Neural cell (in vitro differentiated cells): ENCODE results near the gene HCFC2. TPM values are rescaled to one million over a fixed set of nuclear protein-coding genes. Genes with fewer than 3 reads are reported as not detected.

Experiments
- H2AFZ ChIP-seq: fragments of 200-600, 300-800 bp; sonication (generic), shearing (Covaris generic); 2 replicates; pipeline ENCODE4 v1.6.0; 2014; ENCODE audit warnings: low read depth, mild to moderate bottlenecking, antibody characterized with exemption, low read length, moderate library complexity
- H3F3A ChIP-seq: fragments of 200-600 bp; shearing (Covaris generic); 2 replicates; pipeline ENCODE4 v1.6.1; 2016; ENCODE audit warnings: mild to moderate bottlenecking, moderate library complexity, mixed read lengths, antibody characterized with exemption, low read length; ENCODE audit not compliant: insufficient read depth, poor library complexity, severe bottlenecking
- H3K27ac ChIP-seq: fragments of 200-600, 300-800 bp; sonication (generic), shearing (Covaris generic); 2 replicates; pipeline ENCODE4 v1.5.1; 2014; ENCODE audit warnings: mild to moderate bottlenecking, low read length, moderate library complexity
- H3K27me3 ChIP-seq: fragments of 300-800, 200-600 bp; sonication (generic), shearing (Covaris generic); 2 replicates; pipeline ENCODE4 v1.6.0; 2014; ENCODE audit warnings: mild to moderate bottlenecking, low read depth, low read length, moderate library complexity; ENCODE audit not compliant: insufficient read depth
- H3K36me3 ChIP-seq: fragments of 300-800, 200-600 bp; sonication (generic), shearing (Covaris generic); 2 replicates; pipeline ENCODE4 v1.5.1; 2014; ENCODE audit warnings: mild to moderate bottlenecking, antibody characterized with exemption, low read length, moderate library complexity; ENCODE audit not compliant: insufficient read depth
- H3K4me2 ChIP-seq: fragments of 300-800, 200-600 bp; sonication (generic), shearing (Covaris generic); 2 replicates; pipeline ENCODE4 v1.6.0; 2014; ENCODE audit warnings: mild to moderate bottlenecking, low read length
- H3K4me3 ChIP-seq: fragments of 300-800, 200-600 bp; sonication (generic), shearing (Covaris generic); 2 replicates; pipeline ENCODE4 v1.5.1; 2014; ENCODE audit warnings: mild to moderate bottlenecking, low read length, moderate library complexity
- H3K79me2 ChIP-seq: fragments of 200-600 bp; shearing (Covaris generic); replicated peaks from 2 replicates; pipeline ENCODE4 v1.6.0; 2014; ENCODE audit warnings: mild to moderate bottlenecking, low read length, moderate library complexity; ENCODE audit not compliant: insufficient read depth
- H3K9ac ChIP-seq: fragments of 300-800, 200-600 bp; sonication (generic), shearing (Covaris generic); 2 replicates; pipeline ENCODE4 v1.6.1; 2016; ENCODE audit warnings: mild to moderate bottlenecking, low read length, mixed read lengths
- H3K9me2 ChIP-seq: fragments of 200-600 bp; shearing (Covaris generic); 2 replicates; pipeline ENCODE4 v1.6.1; 2016; ENCODE audit warnings: mild to moderate bottlenecking, low read length, mixed read lengths; ENCODE audit not compliant: insufficient read depth
- H3K9me3 ChIP-seq: fragments of 200-600, 300-800 bp; sonication (generic), shearing (Covaris generic); 2 replicates; pipeline ENCODE4 v1.6.1; 2016; ENCODE audit warnings: mild to moderate bottlenecking, mixed run types, low read length, moderate library complexity, mixed read lengths
- H4K20me1 ChIP-seq: fragments of 200-600 bp; shearing (Covaris generic); 2 replicates; pipeline ENCODE4 v1.6.1; 2016; ENCODE audit warnings: mild to moderate bottlenecking, mixed run types; ENCODE audit not compliant: insufficient read depth
- EP300 ChIP-seq: fragments of 450-650 bp; conservative IDR thresholded peaks from 2 replicates; pipeline ENCODE4 v1.6.1; 2014; ENCODE audit warnings: antibody characterized with exemption, mild to moderate bottlenecking, moderate library complexity; ENCODE audit not compliant: poor library complexity, severe bottlenecking
- EZH2 ChIP-seq: fragments of 200-600, 300-800 bp; shearing (Covaris generic), sonication (generic); IDR thresholded peaks from 2 replicates; pipeline ENCODE4 v1.6.1; 2014; ENCODE audit warnings: antibody characterized with exemption, low read length, borderline replicate concordance, mild to moderate bottlenecking; ENCODE audit not compliant: insufficient read depth, poor library complexity, severe bottlenecking
- MXI1 ChIP-seq: fragments of 450-650 bp; conservative IDR thresholded peaks from 2 replicates; pipeline ENCODE4 v1.6.1; 2014; ENCODE audit warnings: antibody characterized with exemption, mild to moderate bottlenecking; ENCODE audit not compliant: poor library complexity, severe bottlenecking
- POLR2AphosphoS5 ChIP-seq: IDR thresholded peaks from 2 replicates; pipeline ENCODE4 v1.6.1; 2012
- RAD21 ChIP-seq: fragments of 450-650 bp; conservative IDR thresholded peaks from 2 replicates; pipeline ENCODE4 v1.6.1; 2014; ENCODE audit warnings: antibody characterized with exemption, mild to moderate bottlenecking, moderate library complexity
- SMC3 ChIP-seq: fragments of 450-650 bp; conservative IDR thresholded peaks from 2 replicates; pipeline ENCODE4 v1.6.1; 2014; ENCODE audit warnings: antibody characterized with exemption, mild to moderate bottlenecking, moderate library complexity; ENCODE audit not compliant: poor library complexity
- TAF1 ChIP-seq: IDR thresholded peaks from 2 replicates; pipeline ENCODE4 v1.6.1; 2012; ENCODE audit warnings: low read depth
- polyA plus RNA-seq: library from polyadenylated mRNA; depleted of rRNA; stranded (reverse); fragments of >200 nt; gene quantifications from 2 replicates; pipeline ENCODE4 v1.2.3, GENCODE V29; 2014
- TF ChIP-seq, protein P1 (sequence below): IDR thresholded peaks from 2 replicates; pipeline ENCODE4 v1.6.1; 2012; ENCODE audit warnings: borderline replicate concordance
- TF ChIP-seq, protein P2 (sequence below): fragments of 450-650 bp; IDR thresholded peaks from 2 replicates; pipeline ENCODE4 v1.5.1; 2014; ENCODE audit warnings: antibody characterized with exemption, mild to moderate bottlenecking, moderate library complexity; ENCODE audit not compliant: poor library complexity, severe bottlenecking

The HCFC2 gene
- polyA plus RNA-seq, 1 donor from 2014 or later = 62.4 TPM

DNA sequence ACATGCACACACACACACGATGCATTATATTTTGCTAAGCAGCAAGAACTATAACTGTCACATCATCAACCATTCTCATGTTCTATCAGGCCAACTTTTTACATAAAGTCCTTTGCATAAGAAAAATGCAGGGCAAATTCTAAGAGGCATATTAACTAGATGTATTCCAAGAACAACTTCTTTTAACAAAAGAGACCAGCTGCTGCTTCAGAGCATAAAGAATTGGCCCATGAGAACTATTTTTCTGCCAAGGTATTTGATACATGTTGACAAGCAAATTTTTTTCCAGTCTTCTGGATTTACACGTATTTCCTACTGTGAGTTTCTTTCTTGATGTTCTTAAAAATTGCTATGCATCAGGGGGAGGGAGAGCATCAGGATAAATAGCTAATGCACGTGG, 41.5 kb upstream of the HCFC2 start:
- no peak overlapping the region for H2AFZ ChIP-seq
- TF ChIP-seq, protein P1, sequence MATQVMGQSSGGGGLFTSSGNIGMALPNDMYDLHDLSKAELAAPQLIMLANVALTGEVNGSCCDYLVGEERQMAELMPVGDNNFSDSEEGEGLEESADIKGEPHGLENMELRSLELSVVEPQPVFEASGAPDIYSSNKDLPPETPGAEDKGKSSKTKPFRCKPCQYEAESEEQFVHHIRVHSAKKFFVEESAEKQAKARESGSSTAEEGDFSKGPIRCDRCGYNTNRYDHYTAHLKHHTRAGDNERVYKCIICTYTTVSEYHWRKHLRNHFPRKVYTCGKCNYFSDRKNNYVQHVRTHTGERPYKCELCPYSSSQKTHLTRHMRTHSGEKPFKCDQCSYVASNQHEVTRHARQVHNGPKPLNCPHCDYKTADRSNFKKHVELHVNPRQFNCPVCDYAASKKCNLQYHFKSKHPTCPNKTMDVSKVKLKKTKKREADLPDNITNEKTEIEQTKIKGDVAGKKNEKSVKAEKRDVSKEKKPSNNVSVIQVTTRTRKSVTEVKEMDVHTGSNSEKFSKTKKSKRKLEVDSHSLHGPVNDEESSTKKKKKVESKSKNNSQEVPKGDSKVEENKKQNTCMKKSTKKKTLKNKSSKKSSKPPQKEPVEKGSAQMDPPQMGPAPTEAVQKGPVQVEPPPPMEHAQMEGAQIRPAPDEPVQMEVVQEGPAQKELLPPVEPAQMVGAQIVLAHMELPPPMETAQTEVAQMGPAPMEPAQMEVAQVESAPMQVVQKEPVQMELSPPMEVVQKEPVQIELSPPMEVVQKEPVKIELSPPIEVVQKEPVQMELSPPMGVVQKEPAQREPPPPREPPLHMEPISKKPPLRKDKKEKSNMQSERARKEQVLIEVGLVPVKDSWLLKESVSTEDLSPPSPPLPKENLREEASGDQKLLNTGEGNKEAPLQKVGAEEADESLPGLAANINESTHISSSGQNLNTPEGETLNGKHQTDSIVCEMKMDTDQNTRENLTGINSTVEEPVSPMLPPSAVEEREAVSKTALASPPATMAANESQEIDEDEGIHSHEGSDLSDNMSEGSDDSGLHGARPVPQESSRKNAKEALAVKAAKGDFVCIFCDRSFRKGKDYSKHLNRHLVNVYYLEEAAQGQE = no peak
- TF ChIP-seq RAD21 (no peak), EZH2 (no peak), MXI1 (no peak), POLR2AphosphoS5 (no peak), EP300 (peak; percentile 10), TAF1 (no peak)
- TF ChIP-seq, protein P2, sequence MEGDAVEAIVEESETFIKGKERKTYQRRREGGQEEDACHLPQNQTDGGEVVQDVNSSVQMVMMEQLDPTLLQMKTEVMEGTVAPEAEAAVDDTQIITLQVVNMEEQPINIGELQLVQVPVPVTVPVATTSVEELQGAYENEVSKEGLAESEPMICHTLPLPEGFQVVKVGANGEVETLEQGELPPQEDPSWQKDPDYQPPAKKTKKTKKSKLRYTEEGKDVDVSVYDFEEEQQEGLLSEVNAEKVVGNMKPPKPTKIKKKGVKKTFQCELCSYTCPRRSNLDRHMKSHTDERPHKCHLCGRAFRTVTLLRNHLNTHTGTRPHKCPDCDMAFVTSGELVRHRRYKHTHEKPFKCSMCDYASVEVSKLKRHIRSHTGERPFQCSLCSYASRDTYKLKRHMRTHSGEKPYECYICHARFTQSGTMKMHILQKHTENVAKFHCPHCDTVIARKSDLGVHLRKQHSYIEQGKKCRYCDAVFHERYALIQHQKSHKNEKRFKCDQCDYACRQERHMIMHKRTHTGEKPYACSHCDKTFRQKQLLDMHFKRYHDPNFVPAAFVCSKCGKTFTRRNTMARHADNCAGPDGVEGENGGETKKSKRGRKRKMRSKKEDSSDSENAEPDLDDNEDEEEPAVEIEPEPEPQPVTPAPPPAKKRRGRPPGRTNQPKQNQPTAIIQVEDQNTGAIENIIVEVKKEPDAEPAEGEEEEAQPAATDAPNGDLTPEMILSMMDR = no peak
- no peaks in the 10 kb centered on the region for H4K20me1 ChIP-seq
- H3K27me3 ChIP-seq = no peaks in the 10 kb centered on the region
- no peak overlapping the region for H3K4me3 ChIP-seq
- H3K4me2 ChIP-seq = no peak overlapping the region
- H3F3A ChIP-seq = no peaks in the 10 kb centered on the region
- no peak overlapping the region for H3K27ac ChIP-seq
- no peaks in the 10 kb centered on the region for H3K9me2 ChIP-seq
- H3K9ac ChIP-seq = no peak overlapping the region
- no peaks in the 10 kb centered on the region for H3K36me3 ChIP-seq
- no peaks in the 10 kb centered on the region for H3K9me3 ChIP-seq
- no peaks in the 10 kb centered on the region for H3K79me2 ChIP-seq

DNA sequence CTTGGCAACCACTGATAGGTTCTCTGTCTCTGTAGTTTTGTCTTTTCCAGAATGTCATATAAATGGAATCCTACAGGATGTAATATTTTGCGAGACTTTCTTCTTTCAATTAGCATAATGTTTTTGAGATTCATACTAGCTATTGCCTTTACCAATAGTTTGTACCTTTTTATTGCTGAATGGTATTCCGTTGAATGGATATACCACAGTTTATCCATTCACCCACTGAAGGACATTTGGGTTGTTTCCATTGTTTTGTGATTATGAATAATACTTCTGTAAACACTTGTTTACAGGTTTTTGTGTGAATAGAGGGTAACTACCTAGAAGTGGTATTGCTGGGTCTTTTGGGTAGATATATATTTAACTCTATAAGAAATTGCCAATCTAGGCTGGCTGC, 40.6 kb upstream of the HCFC2 start:
- Histone ChIP-seq H3K9ac (no peak overlapping the region), H3F3A (no peaks in the 10 kb centered on the region), H3K4me2 (no peak overlapping the region), H3K4me3 (no peak overlapping the region), H3K36me3 (no peaks in the 10 kb centered on the region), H3K9me2 (no peaks in the 10 kb centered on the region), H3K79me2 (no peaks in the 10 kb centered on the region), H3K9me3 (no peaks in the 10 kb centered on the region), H3K27me3 (no peaks in the 10 kb centered on the region), H3K27ac (no peak overlapping the region), H4K20me1 (no peaks in the 10 kb centered on the region), H2AFZ (no peak overlapping the region)
- no peak for TF ChIP-seq MXI1
- TF ChIP-seq, protein P2 = no peak
- no peak for TF ChIP-seq SMC3
- TF ChIP-seq RAD21 = no peak
- no peak for TF ChIP-seq EP300
- TF ChIP-seq, protein P1 = no peak
- no peak for TF ChIP-seq EZH2
- TF ChIP-seq POLR2AphosphoS5 = no peak
- no peak for TF ChIP-seq TAF1
